Measurements from ENCODE around the gene PPP5C. TPM values are rescaled to one million over a fixed set of nuclear protein-coding genes. Genes with fewer than 3 reads are reported as not detected.

The PPP5C gene
- total RNA-seq, 1 experiment from 2014 or later, result 130 TPM

GRCh38 chr19:46427518-46428045 lies 80.7 kb downstream of the PPP5C start:
- Histone ChIP-seq H3K4me3 (ENCODE audit: low read depth, low read length) (no peak overlapping the region), H3K27me3 (replicated peaks; ENCODE audit: control insufficient read depth, insufficient read depth, low read length) (no peaks in the 10 kb centered on the region), H3K4me1 (no peaks in the 10 kb centered on the region), H3K36me3 (ENCODE audit: control insufficient read depth, insufficient read depth, low read length) (no peaks in the 10 kb centered on the region), H3K9me3 (no peaks in the 10 kb centered on the region)
- POLR2A ChIA-PET, result no interaction called here
- Mint-ChIP-seq H3K36me3 (ENCODE audit: insufficient read depth, unreplicated experiment) (no peaks in the 10 kb centered on the region), H3K27me3 (ENCODE audit: insufficient read depth, unreplicated experiment) (peaks cover 16% of the 10 kb centered on the region), H3K9me3 (ENCODE audit: unreplicated experiment) (no peaks in the 10 kb centered on the region), H3K4me1 (ENCODE audit: low read depth, unreplicated experiment) (peaks cover 6% of the 10 kb centered on the region), H3K4me3 (ENCODE audit: unreplicated experiment) (no peak overlapping the region), H3K27ac (ENCODE audit: unreplicated experiment) (no peak overlapping the region)
- CTCF ChIA-PET, result no interaction called here
- no peak for DNase-seq
- TF ChIP-seq CTCF (IDR thresholded peaks at IDR 0.05; ENCODE audit: insufficient read depth in 1 of 2, low read depth in 1 of 2, low read length in 1 of 2, severe bottlenecking in 1 of 2, unreplicated experiment in 1 of 2), result no peak
- intact Hi-C loops (cut with micrococcal nuclease; ENCODE audit: unreplicated experiment), result no loop called here
- no TSS peak for BruUV-seq (replicated peaks)

GRCh38 chr19:46428239-46429135 lies 81.6 kb downstream of the PPP5C start, which contains the start of gene PNMA8C:
Gene PNMA8C (minus strand): TSS chr19:46428936. CDS start chr19:46428359, 577 bp downstream.
- no peaks in the 10 kb centered on the region for H3K36me3 Mint-ChIP-seq (ENCODE audit: insufficient read depth, unreplicated experiment)
- H3K4me1 Mint-ChIP-seq (ENCODE audit: low read depth, unreplicated experiment), result peaks cover 6% of the 10 kb centered on the region
- no peaks in the 10 kb centered on the region for H3K9me3 ChIP-seq
- peaks cover 16% of the 10 kb centered on the region for H3K27me3 Mint-ChIP-seq (ENCODE audit: insufficient read depth, unreplicated experiment)
- H3K9me3 Mint-ChIP-seq (ENCODE audit: unreplicated experiment), result no peaks in the 10 kb centered on the region
- H3K4me1 ChIP-seq, result no peaks in the 10 kb centered on the region
- ChIA-PET CTCF (no interaction called here), POLR2A (no interaction called here)
- no peaks in the 10 kb centered on the region for H3K36me3 ChIP-seq (ENCODE audit: control insufficient read depth, insufficient read depth, low read length)
- DNase-seq, result no peak
- H3K4me3 Mint-ChIP-seq (ENCODE audit: unreplicated experiment), result no peak within 1 kb of the TSS
- no TSS peak for BruUV-seq (replicated peaks)
- no peak for TF ChIP-seq CTCF (IDR thresholded peaks at IDR 0.05; ENCODE audit: insufficient read depth in 1 of 2, low read depth in 1 of 2, low read length in 1 of 2, severe bottlenecking in 1 of 2, unreplicated experiment in 1 of 2)
- intact Hi-C loops (cut with micrococcal nuclease; ENCODE audit: unreplicated experiment), result no loop called here
- H3K4me3 ChIP-seq (ENCODE audit: low read depth, low read length), result no peak within 1 kb of the TSS
- H3K27me3 ChIP-seq (replicated peaks; ENCODE audit: control insufficient read depth, insufficient read depth, low read length), result no peaks in the 10 kb centered on the region
- H3K27ac Mint-ChIP-seq (ENCODE audit: unreplicated experiment), result no peak within 1 kb of the TSS

DNA sequence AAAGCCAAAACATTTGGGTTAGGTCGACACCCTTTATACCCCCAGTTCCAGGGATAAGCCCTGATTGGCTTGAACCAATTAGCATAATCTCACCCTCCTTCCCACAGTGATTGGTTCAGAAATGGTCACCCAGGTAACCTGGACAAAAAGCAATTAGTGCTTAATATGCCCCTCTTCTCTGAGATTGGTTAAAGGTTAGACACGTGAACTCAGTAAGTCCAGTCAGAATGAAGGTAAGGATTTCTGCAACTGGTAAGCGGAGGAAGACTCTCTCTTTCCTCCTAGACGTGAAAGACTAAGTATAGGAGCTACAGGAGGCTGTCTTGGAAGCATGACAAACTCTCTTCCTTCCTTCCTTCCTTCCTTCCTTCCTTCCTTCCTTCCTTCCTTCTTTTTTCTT lies 83.1 kb downstream of the PPP5C start:
- Histone ChIP-seq H3K36me3 (ENCODE audit: control insufficient read depth, insufficient read depth, low read length) (no peaks in the 10 kb centered on the region), H3K27me3 (replicated peaks; ENCODE audit: control insufficient read depth, insufficient read depth, low read length) (no peaks in the 10 kb centered on the region), H3K4me3 (ENCODE audit: low read depth, low read length) (no peak overlapping the region), H3K9me3 (no peaks in the 10 kb centered on the region), H3K4me1 (no peaks in the 10 kb centered on the region)
- Mint-ChIP-seq H3K4me1 (ENCODE audit: low read depth, unreplicated experiment) (peaks cover 6% of the 10 kb centered on the region), H3K27me3 (ENCODE audit: insufficient read depth, unreplicated experiment) (peaks cover 16% of the 10 kb centered on the region), H3K4me3 (ENCODE audit: unreplicated experiment) (no peak overlapping the region), H3K9me3 (ENCODE audit: unreplicated experiment) (no peaks in the 10 kb centered on the region), H3K36me3 (ENCODE audit: insufficient read depth, unreplicated experiment) (no peaks in the 10 kb centered on the region), H3K27ac (ENCODE audit: unreplicated experiment) (no peak overlapping the region)
- TF ChIP-seq CTCF (IDR thresholded peaks at IDR 0.05; ENCODE audit: insufficient read depth in 1 of 2, low read depth in 1 of 2, low read length in 1 of 2, severe bottlenecking in 1 of 2, unreplicated experiment in 1 of 2), result no peak
- ChIA-PET POLR2A (no interaction called here), CTCF (interaction anchor here (0.7 kb wide), 1 partner anchor 32 kb away, joined by 3 read pairs; no protein-coding TSS in a partner anchor)
- DNase-seq, result no peak
- intact Hi-C loops (cut with micrococcal nuclease; ENCODE audit: unreplicated experiment), result no loop called here
- no TSS peak for BruUV-seq (replicated peaks)
